ENCODE data around the gene KCNH1. TPM values are rescaled to one million over a fixed set of nuclear protein-coding genes. Genes with fewer than 3 reads are reported as not detected.

KCNH1 gene
- total RNA-seq, 1 donor from 2014 or later, result not detected

GRCh38 chr1:210992837-210993236, 141.1 kb downstream of the KCNH1 start:
- no peak for TF ChIP-seq CTCF (IDR thresholded peaks at IDR 0.05)
- no peak overlapping the region for H3K4me3 Mint-ChIP-seq
- ATAC-seq (ENCODE audit: low read depth) (no peak), DNase-seq (no peak)
- no peaks in the 10 kb centered on the region for H3K9me3 Mint-ChIP-seq
- intact Hi-C loops (cut with micrococcal nuclease), result no loop called here
- CTCF ChIA-PET, result no interaction called here
- no peaks in the 10 kb centered on the region for H3K36me3 Mint-ChIP-seq (ENCODE audit: low read depth)
- no peaks in the 10 kb centered on the region for H3K4me1 Mint-ChIP-seq
- no peak overlapping the region for H3K27ac Mint-ChIP-seq
- H3K27me3 Mint-ChIP-seq, result peaks cover 9% of the 10 kb centered on the region
- POLR2A ChIA-PET, result no interaction called here

GRCh38 chr1:210989905-210990304, 144.0 kb downstream of the KCNH1 start:
- no peaks in the 10 kb centered on the region for H3K36me3 Mint-ChIP-seq (ENCODE audit: low read depth)
- H3K27me3 Mint-ChIP-seq, result peaks cover 7% of the 10 kb centered on the region
- H3K9me3 Mint-ChIP-seq, result no peaks in the 10 kb centered on the region
- CTCF ChIA-PET, result no interaction called here
- H3K27ac Mint-ChIP-seq, result no peak overlapping the region
- H3K4me3 Mint-ChIP-seq, result no peak overlapping the region
- no peak for DNase-seq
- POLR2A ChIA-PET, result no interaction called here
- no peak for ATAC-seq (ENCODE audit: low read depth)
- intact Hi-C loops (cut with micrococcal nuclease), result no loop called here
- TF ChIP-seq CTCF (IDR thresholded peaks at IDR 0.05), result no peak
- H3K4me1 Mint-ChIP-seq, result no peaks in the 10 kb centered on the region

GRCh38 chr1:210981490-210981889, 152.5 kb downstream of the KCNH1 start:
- ChIA-PET CTCF (no interaction called here), POLR2A (no interaction called here)
- H3K4me3 Mint-ChIP-seq, result no peak overlapping the region
- H3K27me3 Mint-ChIP-seq, result no peaks in the 10 kb centered on the region
- H3K36me3 Mint-ChIP-seq (ENCODE audit: low read depth), result no peaks in the 10 kb centered on the region
- intact Hi-C loops (cut with micrococcal nuclease), result no loop called here
- ATAC-seq (ENCODE audit: low read depth) (no peak), DNase-seq (no peak)
- no peaks in the 10 kb centered on the region for H3K4me1 Mint-ChIP-seq
- no peak overlapping the region for H3K27ac Mint-ChIP-seq
- no peak for TF ChIP-seq CTCF (IDR thresholded peaks at IDR 0.05)
- peaks cover 5% of the 10 kb centered on the region for H3K9me3 Mint-ChIP-seq

- ATAC-seq (ENCODE audit: low read depth) (no peak), DNase-seq (no peak)
- Mint-ChIP-seq H3K4me1 (no peaks in the 10 kb centered on the region), H3K9me3 (peaks cover 5% of the 10 kb centered on the region), H3K36me3 (ENCODE audit: low read depth) (no peaks in the 10 kb centered on the region), H3K4me3 (no peak overlapping the region), H3K27me3 (no peaks in the 10 kb centered on the region), H3K27ac (no peak overlapping the region)
- CTCF ChIA-PET, result no interaction called here
- POLR2A ChIA-PET, result no interaction called here
- intact Hi-C loops (cut with micrococcal nuclease), result no loop called here
- no peak for TF ChIP-seq CTCF (IDR thresholded peaks at IDR 0.05)
These were observed 153.9 kb downstream of the KCNH1 start for GRCh38 chr1:210980082-210980481.

GRCh38 chr1:210978974-210979354, 155.0 kb downstream of the KCNH1 start:
- no peaks in the 10 kb centered on the region for H3K4me1 Mint-ChIP-seq
- no peaks in the 10 kb centered on the region for H3K27me3 Mint-ChIP-seq
- no peaks in the 10 kb centered on the region for H3K36me3 Mint-ChIP-seq (ENCODE audit: low read depth)
- no peak for DNase-seq
- H3K27ac Mint-ChIP-seq, result no peak overlapping the region
- intact Hi-C loops (cut with micrococcal nuclease), result no loop called here
- ATAC-seq (ENCODE audit: low read depth), result no peak
- TF ChIP-seq CTCF (IDR thresholded peaks at IDR 0.05), result no peak
- POLR2A ChIA-PET, result no interaction called here
- CTCF ChIA-PET, result no interaction called here
- H3K4me3 Mint-ChIP-seq, result no peak overlapping the region
- H3K9me3 Mint-ChIP-seq, result peaks cover 5% of the 10 kb centered on the region

All from activated B cell treated with CpG ODN at 0.5 μM for 24 hours (primary cell).